Heart right ventricle (tissue), 16 donors: ENCODE data around the gene NACC2. TPM values are rescaled to one million over a fixed set of nuclear protein-coding genes. Genes with fewer than 3 reads are reported as not detected.

Experiments used
- ATAC-seq, 8 donors: fragments of 200-7000 bp; cut with Tn5 transposase; one replicate each; pipeline ENCODE4 v1.9.1; 2020; ENCODE audit warnings: mild to moderate bottlenecking in 8 of 8, moderate library complexity in 8 of 8, moderate number of reproducible peaks in 1 of 8
- DNase-seq, 2 donors: peaks; one replicate each; pipeline ENCODE4 v3.0.0-alpha.2; 2020
- H3K27ac ChIP-seq, 10 donors: fragments of 200-600 bp; sonication (generic) in 2 of 10; one replicate each; pipeline versions ENCODE4 v1.5.0 to v1.8.0; 2020 to 2022; ENCODE audit warnings: mild to moderate bottlenecking in 3 of 10
- H3K27me3 ChIP-seq, 7 donors: fragments of 200-600 bp; one replicate each; pipeline ENCODE4 v1.8.0; 2021 to 2022; ENCODE audit warnings: mild to moderate bottlenecking in 2 of 7
- H3K36me3 ChIP-seq, 9 donors: fragments of 200-600 bp; sonication (generic) in 1 of 9; one replicate each; pipeline versions ENCODE4 v1.5.0 to v1.8.0; 2020 to 2022; ENCODE audit warnings: mild to moderate bottlenecking in 2 of 9
- H3K4me1 ChIP-seq, 9 donors: fragments of 200-600 bp; sonication (generic) in 1 of 9; one replicate each; pipeline versions ENCODE4 v1.5.0 to v1.8.0; 2020 to 2022; ENCODE audit warnings: mild to moderate bottlenecking in 4 of 9
- H3K4me3 ChIP-seq, 10 donors: fragments of 200-600 bp; sonication (generic) in 2 of 10; one replicate each; pipeline versions ENCODE4 v1.5.0 to v1.8.0; 2020 to 2022; ENCODE audit warnings: mild to moderate bottlenecking in 7 of 10, moderate library complexity in 2 of 10
- H3K9me3 ChIP-seq, 11 donors: fragments of 200-600 bp in 10 of 11; sonication (generic) in 2 of 11; one replicate each; pipeline versions ENCODE4 v1.5.0 to v1.8.0; 2013 to 2022; ENCODE audit warnings: mild to moderate bottlenecking in 2 of 11, control low read depth in 1 of 11, moderate library complexity in 1 of 11
- CTCF ChIP-seq, 9 donors: fragments of 200-600 bp; sonication (generic) in 2 of 9; IDR thresholded peaks; one replicate each; pipeline versions ENCODE4 v1.5.0 to v1.8.0; 2021 to 2022; ENCODE audit warnings: antibody characterized with exemption in 9 of 9, mild to moderate bottlenecking in 5 of 9, moderate library complexity in 1 of 9
- WGBS, 2 donors: extraction: QIAGEN DNeasy Blood & Tissue Kit; methylation state at CpG; one replicate each; pipeline ENCODE4 v1.1.7; 2013; ENCODE audit warnings: inconsistent platforms in 1 of 2; 5-methylcytosine and 5-hydroxymethylcytosine counted together
- intact Hi-C, 10 donors: fragments of 100-400 bp; cut with DNase I; formaldehyde crosslinking; loops; one replicate each; pipeline versions ENCODE4 v1.11.1 to v1.14.2; 2022
- polyA plus RNA-seq, 2 donors: library from polyadenylated mRNA; stranded (reverse); fragments of 200-250 nt; gene quantifications; one replicate each; pipeline ENCODE4 v1.2.3, GENCODE V29; 2013
- total RNA-seq, 10 donors: library from RNA; stranded (reverse); fragmentation: NEBNext Ultra II Directional in 3 of 10; extraction: Animal tissue kit (Norgen Biotek cat#: 25700) in 3 of 10; gene quantifications; one replicate each; pipeline versions ENCODE4 v1.2.1 to v1.2.4, GENCODE V29; 2021 to 2023
- donor health status: Arrhythmogenic right ventricular cardiomyopathy.
- donor health status: ischemic (EF 13 %, LVEDD 7.1; RV severe dilation, severe dysfunction).
- donor health status: healthy with polysubstance abuse.
- donor health status: DM: no; HTN: yes; CAD: no.
- donor health status: DM: no; HTN: no; CAD: no.
- donor health status: ischemic (EF 25% LVEDD 6.9; RV normal size, moderate dysfunction).
- donor health status: ischemic (EF 25% LVEDD 5.7; RV mildly dilated, moderate dysfunction).
- donor health status: healthy.
- donor health status: DM: yes; HTN: yes; CAD: no.
- donor health status: Ischemic cardiomyopathy.
- donor health status: ischemic (EF 35%, LVEDD 5.7; RV mildly dilated, moderate dysfunction).
- donor health status: nonischemic (EF 11% LVEDD 7.7; RV severe dilation, severe dysfunction).
- donor health status: DM: yes; HTN: yes; CAD: no.
- donor health status: PGD.
- donor health status: ischemic (EF 29% LVEDD 5.4; RV normal size, mild dysfunction).
- donor health status: nonischemic (EF 23%, LVEDD 6.1; RV moderate dilation, normal function).

NACC2 gene
- total and polyA plus RNA-seq, 12 donors, result 15.6 to 55.1 (median 39.7) TPM

- no peaks in the 10 kb centered on the region for H3K27me3 ChIP-seq
- WGBS, 2 donors, result 61 to 65% methylated on average over 8 of the region's 8 CpGs
- no peak for DNase-seq
- peak in 4 of 8 donors; percentile 14 to 58 (median 24) for ATAC-seq
- peaks cover 0 to 39% (median 19%) of the 10 kb centered on the region in 9 donors for H3K36me3 ChIP-seq
- peak overlapping the region in 3 of 10 donors; percentile 24 to 37 (median 35) for H3K27ac ChIP-seq
- intact Hi-C loops, result loop anchor here in 5 of 10 donors (5.0 to 10.0 kb wide), 3 partner anchors 44 to 92 kb away; partner anchors contain the start of gene CAMSAP1 (in 4 of the 5)
- peaks cover 4 to 60% (median 40%) of the 10 kb centered on the region in 9 donors for H3K4me1 ChIP-seq
- no peaks in the 10 kb centered on the region for H3K9me3 ChIP-seq
- TF ChIP-seq CTCF (IDR thresholded peaks at IDR 0.05), result no peak
- no peak overlapping the region for H3K4me3 ChIP-seq
These were observed 138.3 kb downstream of the NACC2 start for GRCh38 chr9:135956802-135957174.

Other genes with a start within 250 kb of the NACC2 start
- 10 to 100 TPM; 15.6 to 25.0 (median 20.6) TPM for gene CAMSAP1, start 187.7 kb downstream of the NACC2 start, total RNA-seq
- gene CAMSAP1, start 187.7 kb downstream of the NACC2 start, polyA plus RNA-seq, result 10 to 100 TPM in 1 of 2 donors, 1 to 10 TPM in 1; 6.7 to 10.5 TPM
- 100 to 1,000 TPM in 2 of 10 donors, 10 to 100 TPM in 8; 73.8 to 138 (median 85.4) TPM for gene UBAC1, start 133.9 kb downstream of the NACC2 start, total RNA-seq
- gene UBAC1, start 133.9 kb downstream of the NACC2 start, polyA plus RNA-seq, result 100 to 1,000 TPM in 1 of 2 donors, 10 to 100 TPM in 1; 83.8 to 172 TPM
- 10 to 100 TPM; 12.7 to 24.3 (median 15.4) TPM for gene TMEM250, start 23.6 kb upstream of the NACC2 start, total RNA-seq
- 10 to 100 TPM in 1 of 2 donors, 1 to 10 TPM in 1; 9.7 to 26.4 TPM for gene TMEM250, start 23.6 kb upstream of the NACC2 start, polyA plus RNA-seq
- not detected for gene LHX3, start 109.8 kb upstream of the NACC2 start, total RNA-seq
- gene LHX3, start 109.8 kb upstream of the NACC2 start, polyA plus RNA-seq, result not detected
- 1 to 10 TPM; 4.6 to 9.1 (median 7.7) TPM for gene QSOX2, start 150.5 kb upstream of the NACC2 start, total RNA-seq
- 1 to 10 TPM; 5.6 to 8.6 TPM for gene QSOX2, start 150.5 kb upstream of the NACC2 start, polyA plus RNA-seq
- under 1 TPM in 3 of 10 donors, not detected in 7; 0.02 to 0.04 (median 0.03) TPM for gene CCDC187, start 208.8 kb upstream of the NACC2 start, total RNA-seq
- gene CCDC187, start 208.8 kb upstream of the NACC2 start, polyA plus RNA-seq, result under 1 TPM in 1 of 2 donors, not detected in 1; 0.07 TPM
- gene GPSM1, start 232.2 kb upstream of the NACC2 start, total RNA-seq, result 10 to 100 TPM; 19.4 to 50.2 (median 24.8) TPM
- 10 to 100 TPM; 26.2 to 87.8 TPM for gene GPSM1, start 232.2 kb upstream of the NACC2 start, polyA plus RNA-seq